HG03439 (cell line): Measurements from ENCODE around the gene ZIC3.

ENCODE experiments used
- ATAC-seq: cut with Tn5 transposase; IDR thresholded peaks from one replicate; pipeline ENCODE4 v1.9.1; 2021; ENCODE audit warnings: mild to moderate bottlenecking, moderate library complexity; ENCODE audit not compliant: unreplicated experiment

ZIC3 gene

GRCh38 chrX:137573324-137574101, 7.6 kb downstream of the ZIC3 start:
- ATAC-seq = no peak

- no peak for ATAC-seq
Observed at GRCh38 chrX:137574102-137574783, 8.3 kb downstream of the ZIC3 start.

- no peak for ATAC-seq
Observed at GRCh38 chrX:137574784-137575293, 8.9 kb downstream of the ZIC3 start.

GRCh38 chrX:137575596-137576255, 9.8 kb downstream of the ZIC3 start:
- no peak for ATAC-seq

GRCh38 chrX:137587151-137587550, 21.2 kb downstream of the ZIC3 start:
- no peak for ATAC-seq

- ATAC-seq = no peak
Observed at GRCh38 chrX:137600769-137601168, 34.8 kb downstream of the ZIC3 start.
